Heart right ventricle (tissue), 16 donors: ENCODE measurements around the gene HDAC5. TPM values are rescaled to one million over a fixed set of nuclear protein-coding genes. Genes with fewer than 3 reads are reported as not detected.

Experiments used
- ATAC-seq, 8 donors: fragments of 200-7000 bp; cut with Tn5 transposase; one replicate each; pipeline ENCODE4 v1.9.1; 2020; ENCODE audit warnings: mild to moderate bottlenecking in 8 of 8, moderate library complexity in 8 of 8, moderate number of reproducible peaks in 1 of 8
- DNase-seq, 2 donors: peaks; one replicate each; pipeline ENCODE4 v3.0.0-alpha.2; 2020
- H3K27ac ChIP-seq, 10 donors: fragments of 200-600 bp; sonication (generic) in 2 of 10; one replicate each; pipeline versions ENCODE4 v1.5.0 to v1.8.0; 2020 to 2022; ENCODE audit warnings: mild to moderate bottlenecking in 3 of 10
- H3K27me3 ChIP-seq, 7 donors: fragments of 200-600 bp; one replicate each; pipeline ENCODE4 v1.8.0; 2021 to 2022; ENCODE audit warnings: mild to moderate bottlenecking in 2 of 7
- H3K36me3 ChIP-seq, 9 donors: fragments of 200-600 bp; sonication (generic) in 1 of 9; one replicate each; pipeline versions ENCODE4 v1.5.0 to v1.8.0; 2020 to 2022; ENCODE audit warnings: mild to moderate bottlenecking in 2 of 9
- H3K4me1 ChIP-seq, 9 donors: fragments of 200-600 bp; sonication (generic) in 1 of 9; one replicate each; pipeline versions ENCODE4 v1.5.0 to v1.8.0; 2020 to 2022; ENCODE audit warnings: mild to moderate bottlenecking in 4 of 9
- H3K4me3 ChIP-seq, 10 donors: fragments of 200-600 bp; sonication (generic) in 2 of 10; one replicate each; pipeline versions ENCODE4 v1.5.0 to v1.8.0; 2020 to 2022; ENCODE audit warnings: mild to moderate bottlenecking in 7 of 10, moderate library complexity in 2 of 10
- H3K9me3 ChIP-seq, 11 donors: fragments of 200-600 bp in 10 of 11; sonication (generic) in 2 of 11; one replicate each; pipeline versions ENCODE4 v1.5.0 to v1.8.0; 2013 to 2022; ENCODE audit warnings: mild to moderate bottlenecking in 2 of 11, control low read depth in 1 of 11, moderate library complexity in 1 of 11
- CTCF ChIP-seq, 9 donors: fragments of 200-600 bp; sonication (generic) in 2 of 9; IDR thresholded peaks; one replicate each; pipeline versions ENCODE4 v1.5.0 to v1.8.0; 2021 to 2022; ENCODE audit warnings: antibody characterized with exemption in 9 of 9, mild to moderate bottlenecking in 5 of 9, moderate library complexity in 1 of 9
- WGBS, 2 donors: extraction: QIAGEN DNeasy Blood & Tissue Kit; methylation state at CpG; one replicate each; pipeline ENCODE4 v1.1.7; 2013; ENCODE audit warnings: inconsistent platforms in 1 of 2; 5-methylcytosine and 5-hydroxymethylcytosine counted together
- intact Hi-C, 10 donors: fragments of 100-400 bp; cut with DNase I; formaldehyde crosslinking; loops; one replicate each; pipeline versions ENCODE4 v1.11.1 to v1.14.2; 2022
- polyA plus RNA-seq, 2 donors: library from polyadenylated mRNA; stranded (reverse); fragments of 200-250 nt; gene quantifications; one replicate each; pipeline ENCODE4 v1.2.3, GENCODE V29; 2013
- total RNA-seq, 10 donors: library from RNA; stranded (reverse); fragmentation: NEBNext Ultra II Directional in 3 of 10; extraction: Animal tissue kit (Norgen Biotek cat#: 25700) in 3 of 10; gene quantifications; one replicate each; pipeline versions ENCODE4 v1.2.1 to v1.2.4, GENCODE V29; 2021 to 2023
- donor health status: Arrhythmogenic right ventricular cardiomyopathy.
- donor health status: ischemic (EF 13 %, LVEDD 7.1; RV severe dilation, severe dysfunction).
- donor health status: healthy with polysubstance abuse.
- donor health status: DM: no; HTN: yes; CAD: no.
- donor health status: DM: no; HTN: no; CAD: no.
- donor health status: ischemic (EF 25% LVEDD 6.9; RV normal size, moderate dysfunction).
- donor health status: ischemic (EF 25% LVEDD 5.7; RV mildly dilated, moderate dysfunction).
- donor health status: healthy.
- donor health status: DM: yes; HTN: yes; CAD: no.
- donor health status: Ischemic cardiomyopathy.
- donor health status: ischemic (EF 35%, LVEDD 5.7; RV mildly dilated, moderate dysfunction).
- donor health status: nonischemic (EF 11% LVEDD 7.7; RV severe dilation, severe dysfunction).
- donor health status: DM: yes; HTN: yes; CAD: no.
- donor health status: PGD.
- donor health status: ischemic (EF 29% LVEDD 5.4; RV normal size, mild dysfunction).
- donor health status: nonischemic (EF 23%, LVEDD 6.1; RV moderate dilation, normal function).

HDAC5 gene
- total and polyA plus RNA-seq, 12 donors, result 55.2 to 85.4 (median 65.5) TPM

GRCh38 chr17:44091200-44091997 is 32.0 kb downstream of the HDAC5 start:
- intact Hi-C loops, result no loop called here
- WGBS, 2 donors, result 64 to 77% methylated on average over 14 of the region's 14 CpGs
- Histone ChIP-seq H3K36me3 (peaks cover 0 to 77% (median 55%) of the 10 kb centered on the region in 9 donors), H3K4me1 (peaks cover 3 to 34% (median 20%) of the 10 kb centered on the region in 9 donors), H3K27me3 (no peaks in the 10 kb centered on the region), H3K9me3 (no peaks in the 10 kb centered on the region), H3K4me3 (no peak overlapping the region), H3K27ac (no peak overlapping the region)
- TF ChIP-seq CTCF (IDR thresholded peaks at IDR 0.05), result no peak
- DNase-seq (no peak), ATAC-seq (no peak)

GRCh38 chr17:44088254-44088653 is 35.2 kb downstream of the HDAC5 start:
- Histone ChIP-seq H3K36me3 (peaks cover 0 to 100% (median 76%) of the 10 kb centered on the region in 9 donors), H3K27me3 (no peaks in the 10 kb centered on the region), H3K27ac (no peak overlapping the region), H3K4me1 (peaks cover 0 to 4% (median 0%) of the 10 kb centered on the region in 9 donors), H3K9me3 (no peaks in the 10 kb centered on the region), H3K4me3 (no peak overlapping the region)
- WGBS, 2 donors, result 93 to 95% methylated on average over 16 of the region's 16 CpGs
- DNase-seq (no peak), ATAC-seq (no peak)
- no peak for TF ChIP-seq CTCF (IDR thresholded peaks at IDR 0.05)
- intact Hi-C loops, result no loop called here

GRCh38 chr17:44087319-44087718 is 36.1 kb downstream of the HDAC5 start:
- Histone ChIP-seq H3K9me3 (no peaks in the 10 kb centered on the region), H3K27ac (peak overlapping the region in 1 of 10 donors; percentile 21), H3K36me3 (peaks cover 0 to 100% (median 77%) of the 10 kb centered on the region in 9 donors), H3K27me3 (no peaks in the 10 kb centered on the region), H3K4me3 (no peak overlapping the region), H3K4me1 (peaks cover 0 to 4% (median 0%) of the 10 kb centered on the region in 9 donors)
- DNase-seq, result no peak
- intact Hi-C loops, result no loop called here
- WGBS, 2 donors, result 62 to 66% methylated on average over 7 of the region's 8 CpGs
- no peak for ATAC-seq
- TF ChIP-seq CTCF (IDR thresholded peaks at IDR 0.05), result no peak

- Histone ChIP-seq H3K27me3 (no peaks in the 10 kb centered on the region), H3K36me3 (peaks cover 0 to 100% (median 76%) of the 10 kb centered on the region in 9 donors), H3K9me3 (no peaks in the 10 kb centered on the region), H3K4me1 (peaks cover 0 to 4% (median 0%) of the 10 kb centered on the region in 9 donors), H3K4me3 (no peak overlapping the region), H3K27ac (peak overlapping the region in 4 of 10 donors; percentile 21 to 66 (median 38))
- 58 to 59% methylated on average over 23 of the region's 23 CpGs for WGBS, 2 donors
- ATAC-seq, result peak in 4 of 8 donors; percentile 5 to 64 (median 22)
- intact Hi-C loops, result no loop called here
- no peak for TF ChIP-seq CTCF (IDR thresholded peaks at IDR 0.05)
- no peak for DNase-seq
Measured at GRCh38 chr17:44086364-44087311, 36.8 kb downstream of the HDAC5 start.
